Occipital lobe (tissue), 2 donors: ENCODE results near the gene MYH4. TPM values are rescaled to one million over a fixed set of nuclear protein-coding genes. Genes with fewer than 3 reads are reported as not detected.

ENCODE experiments used
- DNase-seq: peaks from one replicate; lab custom pipeline; 2025; lab: John Stamatoyannopoulos, UW
- total RNA-seq: library from RNA; depleted of rRNA; stranded (reverse); fragments of >200 nt; gene quantifications from one replicate; pipeline ENCODE4 v1.2.3, GENCODE V29; 2014

Gene MYH4
- not detected for total RNA-seq

DNA sequence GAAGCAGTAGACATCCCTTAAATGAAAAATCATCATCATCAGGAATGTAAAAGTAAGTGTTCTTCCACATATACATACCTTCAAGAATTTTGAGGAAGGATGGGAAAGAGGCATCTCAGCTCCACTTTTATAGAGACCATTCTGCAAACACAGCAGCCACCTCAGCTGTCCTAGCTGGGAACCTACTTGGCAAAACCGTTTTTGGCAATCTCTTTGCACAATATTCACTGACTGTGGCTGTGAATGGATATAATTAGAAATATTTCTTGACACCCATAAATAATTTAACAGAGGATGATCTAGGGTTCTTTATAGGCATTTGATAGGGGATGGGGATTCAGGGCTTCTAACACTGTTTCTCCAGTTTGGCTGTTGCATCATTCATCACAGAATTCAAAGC is at the start of gene MYH4:
Gene MYH4 (minus strand): TSS at position 101 of the 400 bp plus-strand sequence. CDS start 2,814 bp downstream, outside the sequence.
- DNase-seq = no peak

DNA sequence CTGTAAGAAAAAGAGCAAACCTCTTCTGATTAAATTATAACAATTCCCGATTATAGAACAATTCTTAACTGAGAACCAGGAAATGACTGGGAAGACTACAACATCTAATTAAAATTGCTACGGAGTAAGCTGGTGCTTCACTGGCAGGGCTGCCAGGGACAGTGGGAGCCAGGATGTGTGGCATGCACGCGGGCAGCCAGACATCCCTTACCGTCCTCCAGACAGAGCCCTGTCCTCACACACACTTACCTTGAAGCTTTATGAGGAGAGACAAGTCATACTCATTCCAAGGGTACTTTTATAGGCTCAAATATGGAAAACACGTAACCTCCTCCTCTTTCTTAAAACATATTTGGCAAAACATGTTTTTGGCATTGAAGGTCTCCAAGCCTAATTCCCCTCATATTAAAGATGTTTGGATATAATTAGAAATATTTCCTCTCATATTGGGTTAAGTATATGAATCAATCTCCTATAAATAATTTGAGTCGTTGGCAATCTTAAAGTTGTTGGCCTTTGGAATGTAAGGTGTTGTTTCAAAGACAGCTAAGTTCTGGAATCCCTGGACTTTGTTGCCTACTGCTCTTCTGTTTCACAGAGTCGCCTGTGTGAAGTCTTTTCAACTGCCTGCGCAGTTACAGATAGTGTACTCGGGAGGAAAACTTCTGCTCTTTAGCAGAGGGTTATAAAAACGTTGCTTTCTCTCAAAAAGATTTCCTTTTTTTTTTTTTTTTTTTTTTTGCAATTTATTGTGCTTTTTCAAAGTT is 49.1 kb upstream of the MYH4 start, which contains the start of gene MYH1:
Gene MYH1 (minus strand): TSS at position 272 of the 767 bp plus-strand sequence. CDS start 1,900 bp downstream, outside the sequence.
- no peak for DNase-seq

DNA sequence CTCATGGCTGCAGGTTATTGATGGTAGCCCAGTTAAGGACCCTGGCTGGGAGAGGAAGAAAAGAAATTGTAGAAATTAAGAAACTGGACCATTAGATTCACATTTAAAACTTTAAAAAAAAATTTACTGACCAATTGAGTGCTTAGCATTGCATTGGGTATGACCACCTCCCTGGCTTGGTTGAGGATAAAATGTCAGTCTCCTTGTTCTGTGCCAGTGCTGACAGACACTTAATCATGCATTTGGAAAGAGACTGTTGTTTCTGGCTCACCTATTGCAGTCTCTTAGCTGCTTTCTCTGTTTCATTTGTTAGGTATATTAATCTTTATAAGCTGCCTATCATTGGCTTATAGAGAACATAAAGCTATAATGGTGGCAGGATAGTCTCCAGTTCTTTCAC is 47.3 kb upstream of the MYH4 start:
- no peak for DNase-seq

DNA sequence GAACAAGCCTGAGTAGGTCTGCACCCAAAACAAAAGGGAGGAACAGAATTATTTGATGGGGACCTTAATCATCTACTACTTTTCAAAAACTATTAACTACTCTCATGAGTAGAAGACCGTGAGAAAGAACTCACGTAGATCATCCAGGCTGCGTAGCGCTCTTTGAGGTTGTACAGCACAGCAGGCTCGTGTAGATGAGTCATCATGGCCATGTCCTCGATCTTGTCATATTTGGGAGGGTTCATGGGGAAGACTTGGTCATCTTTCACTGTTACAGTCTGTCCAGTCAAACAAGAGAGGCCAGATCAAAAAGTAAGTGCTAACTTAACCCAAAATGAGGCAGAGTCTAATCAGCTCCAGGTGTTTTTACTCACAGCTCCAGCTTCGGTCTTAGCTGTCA is 46.7 kb upstream of the MYH4 start:
- no peak for DNase-seq

DNA sequence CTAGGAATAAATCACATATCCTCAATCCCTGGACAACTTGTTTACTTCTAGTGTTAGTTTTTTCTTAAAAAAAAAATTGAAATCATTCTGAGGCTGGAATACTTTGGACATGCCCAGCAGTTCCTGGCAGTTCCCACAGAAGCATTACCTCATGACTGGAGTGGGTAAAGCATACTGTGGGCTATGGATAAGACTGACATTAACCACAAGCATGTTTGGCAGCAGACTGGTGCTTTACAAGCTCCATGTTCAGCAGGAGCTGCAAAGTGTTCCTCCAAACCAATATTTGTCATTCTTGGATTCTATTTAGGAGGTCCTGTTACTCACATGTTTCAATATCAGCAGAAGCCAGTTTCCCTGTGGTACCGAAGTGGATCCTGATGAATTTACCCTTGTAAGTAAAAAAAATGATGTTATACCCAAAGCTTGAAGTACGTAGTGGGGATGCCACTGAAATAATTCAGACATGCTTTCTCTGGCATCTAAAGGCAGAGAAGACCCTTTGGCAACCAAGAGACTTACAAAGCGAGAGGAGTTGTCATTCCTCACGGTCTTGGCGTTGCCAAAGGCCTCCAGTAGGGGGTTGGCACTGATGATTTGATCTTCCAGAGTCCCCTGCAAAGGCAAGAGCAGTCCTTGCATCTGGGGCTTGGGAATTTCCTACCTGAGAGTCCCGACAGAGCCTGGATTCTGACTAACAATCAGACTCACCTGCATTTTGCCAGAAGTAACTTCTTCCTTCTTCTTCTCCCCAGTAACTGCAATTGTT is 44.1 kb upstream of the MYH4 start:
- DNase-seq = no peak

DNA sequence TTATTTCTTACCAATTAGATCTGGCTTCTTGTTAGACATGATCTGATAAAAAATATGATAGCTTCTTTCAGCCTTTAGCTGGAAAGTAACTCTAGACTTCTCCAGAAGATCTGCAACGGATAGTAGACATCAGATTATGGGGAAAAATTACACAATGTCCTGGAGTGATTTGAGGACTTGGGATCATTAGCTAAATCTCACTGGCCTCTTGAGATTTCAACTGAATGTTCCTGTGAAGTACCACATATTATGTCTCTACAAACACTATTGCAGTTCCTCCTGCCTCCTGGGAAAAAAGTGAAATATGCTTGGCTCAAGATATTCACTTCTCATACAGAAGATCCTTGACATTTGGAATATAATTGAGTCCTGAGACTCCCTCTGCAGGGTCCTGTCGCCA is 43.5 kb upstream of the MYH4 start:
- no peak for DNase-seq

DNA sequence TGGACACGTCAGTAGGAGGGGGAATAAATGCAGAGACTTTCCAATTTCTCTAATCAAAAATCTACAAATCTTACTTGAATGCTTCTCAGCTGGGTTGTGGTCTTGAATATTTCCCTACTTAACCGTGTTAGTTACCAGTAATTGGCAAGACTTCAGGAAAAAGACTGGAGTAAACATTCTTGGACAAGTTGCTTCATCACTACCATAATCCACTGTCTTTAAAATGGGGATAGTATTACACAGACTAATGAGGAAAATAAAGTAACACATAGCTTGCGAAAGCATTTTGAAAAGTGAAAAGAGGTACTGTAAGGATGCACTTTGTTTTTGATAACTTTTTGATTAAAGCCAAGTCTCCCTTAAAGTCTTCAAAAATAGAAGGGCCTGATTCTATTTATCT is 30.6 kb upstream of the MYH4 start:
- no peak for DNase-seq

DNA sequence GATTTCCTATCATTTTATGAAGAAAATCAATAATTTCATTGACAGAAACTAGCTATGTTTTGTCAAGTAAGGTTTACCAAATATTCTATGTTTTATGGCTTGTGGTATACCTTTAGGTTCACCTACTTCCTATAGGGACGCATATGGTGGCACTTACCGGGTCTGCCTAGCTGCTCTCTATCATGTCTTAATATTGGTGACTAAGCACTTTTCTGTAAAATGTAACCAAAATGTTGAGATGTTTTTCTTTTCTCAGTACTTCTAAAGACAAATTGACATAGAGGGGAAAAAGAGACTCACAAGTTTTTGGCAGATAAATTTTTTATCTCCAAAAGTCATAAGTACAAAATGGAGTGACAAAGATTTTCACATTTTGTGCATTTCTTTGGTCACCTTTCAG is 22.6 kb upstream of the MYH4 start:
- DNase-seq = no peak

DNA sequence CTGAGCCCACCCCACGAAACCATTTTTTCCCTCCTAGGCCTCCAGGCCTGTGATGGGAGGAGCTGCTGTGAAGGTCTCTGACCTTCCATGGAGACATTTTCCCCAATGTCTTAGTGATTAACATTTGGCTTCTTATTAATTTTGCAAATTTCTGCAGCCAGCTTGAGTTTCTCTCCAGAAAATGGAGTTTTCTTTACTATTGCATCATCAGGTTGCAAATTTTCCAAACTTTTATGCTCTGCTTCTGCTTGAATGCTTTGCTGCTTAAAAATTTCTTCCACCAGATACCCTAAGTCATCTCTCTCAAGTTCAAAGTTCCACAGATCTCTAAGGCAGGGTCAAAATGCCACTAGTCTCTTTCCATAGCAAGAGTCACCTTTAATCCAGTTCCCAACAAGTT is 12.9 kb upstream of the MYH4 start:
- DNase-seq = no peak

DNA sequence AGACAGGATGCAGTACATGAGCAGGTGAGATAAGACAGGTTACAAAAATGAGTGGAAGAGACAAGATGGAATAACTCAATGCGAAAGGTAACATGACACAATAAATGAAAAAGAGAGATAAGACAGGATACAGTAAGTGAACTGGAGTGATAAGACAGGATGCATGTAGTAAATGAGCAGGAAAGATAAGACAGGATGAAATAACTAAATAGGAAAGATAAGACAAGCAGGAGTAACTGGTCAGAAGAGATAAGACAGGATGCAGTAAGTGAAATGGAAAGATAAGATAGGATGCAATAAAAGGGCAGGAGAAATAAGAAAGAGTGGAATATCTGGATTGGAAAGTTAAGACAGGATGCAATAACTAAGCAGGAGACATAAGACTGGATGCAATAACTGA is 8.3 kb upstream of the MYH4 start:
- no peak for DNase-seq

DNA sequence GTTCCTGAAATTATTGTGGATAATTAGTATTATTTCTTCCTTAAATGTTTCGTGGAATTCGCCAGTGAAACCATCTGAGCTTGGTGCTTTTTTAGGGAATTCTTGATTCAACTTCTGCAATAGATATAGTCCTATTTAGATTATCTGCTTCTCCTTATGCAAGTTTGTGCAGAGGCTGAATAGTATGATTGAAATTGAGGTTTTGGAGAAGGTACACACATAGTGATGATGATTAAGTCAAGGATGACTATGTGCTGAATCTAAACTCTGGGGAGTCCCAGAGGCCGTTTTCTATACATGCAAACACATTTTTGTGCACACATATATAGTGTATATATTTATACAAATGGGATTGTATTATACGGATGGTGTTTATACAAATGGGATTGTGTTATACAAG is 5.2 kb upstream of the MYH4 start:
- DNase-seq = no peak

DNA sequence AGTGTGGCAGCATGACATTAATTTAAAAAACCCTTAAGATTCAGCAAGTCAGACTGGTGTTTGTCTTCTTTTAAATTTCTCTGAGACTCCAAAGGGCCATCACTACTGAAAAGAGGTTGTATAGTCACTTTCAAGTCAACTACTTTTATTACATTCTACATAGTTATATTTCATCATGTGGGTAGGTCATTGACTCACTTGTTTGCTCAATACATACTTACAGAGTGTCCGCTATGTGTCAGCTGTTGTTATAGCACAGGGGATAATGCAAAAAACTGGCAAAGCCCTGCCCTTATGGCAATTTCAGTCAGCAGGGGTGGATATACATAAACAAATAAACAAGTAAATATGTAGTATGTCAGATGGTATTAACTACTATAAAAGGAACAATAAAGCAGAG is 2.5 kb upstream of the MYH4 start:
- no peak for DNase-seq

DNA sequence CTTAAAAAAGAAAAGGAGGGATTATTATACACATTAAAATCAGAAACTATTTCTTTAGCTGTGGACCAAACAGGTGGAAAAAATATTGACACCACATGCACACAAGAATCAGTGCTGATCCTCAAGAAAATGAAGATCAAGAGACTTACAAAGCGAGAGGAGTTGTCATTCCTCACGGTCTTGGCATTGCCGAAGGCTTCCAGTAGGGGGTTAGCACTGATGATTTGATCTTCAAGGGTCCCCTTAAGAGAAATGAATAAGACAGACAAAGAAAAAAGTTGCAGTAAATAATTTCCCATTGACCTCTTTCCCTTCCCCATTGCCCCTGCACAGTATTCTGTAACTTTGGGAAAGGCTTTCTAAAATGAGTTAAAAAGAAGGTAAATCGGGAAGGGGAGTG is 6.0 kb downstream of the MYH4 start:
- DNase-seq = no peak

DNA sequence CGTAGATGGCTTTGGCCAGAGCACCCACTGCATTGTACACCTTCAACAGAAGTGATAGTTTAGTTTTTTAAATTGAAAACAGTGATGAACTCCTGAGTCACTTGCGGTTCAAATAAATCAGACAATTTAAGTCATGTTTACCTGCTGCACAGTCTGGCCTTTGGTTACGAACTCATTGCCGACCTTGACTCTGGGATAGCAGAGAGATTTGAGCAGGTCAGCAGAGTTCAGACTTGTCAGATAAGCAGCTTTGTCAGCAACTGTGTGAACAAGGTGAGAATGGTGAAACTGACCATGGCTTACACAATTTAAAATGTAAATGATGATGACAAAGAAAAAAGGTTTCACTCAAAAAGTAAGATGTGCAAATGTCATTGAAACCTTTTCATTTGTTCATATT is 9.3 kb downstream of the MYH4 start:
- no peak for DNase-seq

DNA sequence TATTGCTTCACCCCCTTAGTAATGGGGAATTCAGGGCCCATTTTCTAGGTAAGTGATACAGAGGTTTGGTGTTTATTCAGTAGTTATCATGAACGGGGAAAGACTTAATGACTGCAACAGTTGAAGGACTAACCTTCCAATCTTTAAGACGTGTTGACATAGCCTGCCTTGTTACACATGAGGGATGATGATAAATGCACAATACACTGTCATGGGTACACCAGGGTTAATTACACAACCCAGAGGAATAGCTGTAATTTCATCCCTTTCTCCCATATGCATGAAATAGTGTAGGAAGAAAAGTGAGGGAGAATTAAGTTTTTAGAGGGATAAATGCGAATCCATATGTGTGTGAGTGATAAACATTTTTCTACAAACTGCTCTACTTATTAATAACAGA is 10.7 kb downstream of the MYH4 start:
- DNase-seq = no peak

DNA sequence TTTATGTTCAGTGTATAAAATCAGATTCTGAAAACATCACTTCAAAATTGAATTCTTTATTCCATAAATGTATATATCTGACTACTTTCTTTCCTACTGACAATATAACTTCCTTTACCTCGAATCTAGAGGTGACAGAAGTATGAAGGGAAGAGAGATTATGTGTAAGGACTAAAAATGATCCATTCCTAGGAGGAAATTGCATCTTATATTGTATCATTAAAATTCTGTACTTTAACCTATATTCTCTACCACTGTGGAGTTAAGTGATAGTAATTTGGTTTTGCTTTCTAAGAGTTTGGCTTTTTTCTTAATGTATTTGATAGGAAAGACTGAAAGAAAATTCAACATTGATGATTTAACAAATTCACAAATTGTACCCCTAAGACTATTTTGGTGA is 11.4 kb downstream of the MYH4 start:
- DNase-seq = no peak

DNA sequence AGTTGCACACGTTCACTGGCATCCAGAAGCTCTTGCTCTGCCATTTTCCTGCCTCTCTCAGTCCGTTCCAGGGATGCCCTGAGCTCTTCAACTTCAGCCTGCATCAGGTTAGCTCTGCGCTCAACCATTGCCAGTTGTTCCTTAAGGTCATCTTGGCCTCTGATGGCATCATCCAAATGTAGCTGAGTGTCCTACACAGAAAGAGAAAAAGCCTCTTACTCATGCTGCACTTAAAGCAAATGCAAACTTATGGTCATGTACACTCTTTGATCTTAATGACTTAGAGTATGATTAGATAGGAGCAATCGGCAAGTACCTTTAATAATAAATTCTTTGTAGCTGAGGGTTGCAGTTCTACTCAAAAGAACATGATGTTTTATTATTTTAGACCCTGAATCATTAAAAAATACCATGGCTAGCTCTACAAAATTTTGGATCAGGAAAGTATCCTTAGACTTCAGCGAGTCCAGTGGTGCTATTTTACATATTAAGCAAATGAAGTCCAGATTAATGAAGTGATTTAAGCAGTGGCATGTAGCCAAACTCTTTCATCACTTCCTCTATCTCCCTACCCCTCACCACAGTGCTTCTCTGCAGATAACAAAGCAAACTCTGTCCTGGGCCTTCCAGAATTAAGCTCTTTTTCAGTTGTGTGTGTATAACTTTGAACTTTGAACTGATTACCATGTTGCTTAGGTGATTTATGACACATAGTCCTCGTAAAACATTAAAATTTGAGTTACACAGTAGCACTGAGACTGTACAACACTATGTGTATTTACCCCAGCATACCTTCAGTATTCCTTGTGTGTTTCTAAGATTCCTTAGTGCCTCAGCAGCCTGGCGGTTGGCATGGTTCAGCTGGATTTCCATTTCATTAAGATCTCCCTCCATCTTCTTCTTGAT is 22.1 kb downstream of the MYH4 start:
- DNase-seq = no peak

DNA sequence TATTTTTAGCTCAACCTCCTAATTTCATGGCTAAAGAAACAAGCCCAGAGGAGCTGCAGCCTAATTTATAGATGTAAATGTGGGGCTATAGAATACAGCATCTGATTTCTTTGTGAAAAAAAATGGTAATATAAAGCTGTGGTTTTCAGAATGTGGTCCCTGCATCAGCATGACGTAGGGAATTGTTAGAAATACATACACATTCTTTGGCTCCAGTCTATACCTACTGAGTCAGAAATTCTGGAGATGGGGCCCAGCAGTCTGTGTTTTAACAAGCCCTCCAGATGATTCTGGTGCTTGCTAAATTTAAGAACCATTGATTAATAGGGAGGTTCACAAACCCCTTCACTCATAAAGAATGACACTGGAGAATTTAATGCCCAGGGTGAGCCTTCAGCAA is 29.5 kb downstream of the MYH4 start:
- no peak for DNase-seq

DNA sequence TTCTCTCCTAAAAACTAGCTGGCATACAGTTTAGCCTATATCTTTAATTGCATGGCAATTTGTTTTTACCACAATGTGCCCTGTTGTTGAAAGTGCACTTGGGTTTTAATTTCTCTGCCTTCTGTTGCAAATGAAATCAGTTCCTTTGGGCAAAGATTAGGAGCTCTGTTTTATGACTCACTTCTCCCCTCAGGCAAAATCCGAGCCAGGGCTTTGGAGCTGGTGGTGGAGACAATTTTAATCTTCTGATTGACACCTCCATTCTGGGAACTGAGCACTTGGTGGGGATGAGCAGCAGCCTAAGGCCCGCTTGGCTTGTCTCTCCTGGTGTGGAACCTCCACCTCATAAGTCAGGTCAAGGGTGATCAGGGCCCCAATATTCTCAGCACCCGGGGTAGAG is 34.3 kb downstream of the MYH4 start:
- no peak for DNase-seq

DNA sequence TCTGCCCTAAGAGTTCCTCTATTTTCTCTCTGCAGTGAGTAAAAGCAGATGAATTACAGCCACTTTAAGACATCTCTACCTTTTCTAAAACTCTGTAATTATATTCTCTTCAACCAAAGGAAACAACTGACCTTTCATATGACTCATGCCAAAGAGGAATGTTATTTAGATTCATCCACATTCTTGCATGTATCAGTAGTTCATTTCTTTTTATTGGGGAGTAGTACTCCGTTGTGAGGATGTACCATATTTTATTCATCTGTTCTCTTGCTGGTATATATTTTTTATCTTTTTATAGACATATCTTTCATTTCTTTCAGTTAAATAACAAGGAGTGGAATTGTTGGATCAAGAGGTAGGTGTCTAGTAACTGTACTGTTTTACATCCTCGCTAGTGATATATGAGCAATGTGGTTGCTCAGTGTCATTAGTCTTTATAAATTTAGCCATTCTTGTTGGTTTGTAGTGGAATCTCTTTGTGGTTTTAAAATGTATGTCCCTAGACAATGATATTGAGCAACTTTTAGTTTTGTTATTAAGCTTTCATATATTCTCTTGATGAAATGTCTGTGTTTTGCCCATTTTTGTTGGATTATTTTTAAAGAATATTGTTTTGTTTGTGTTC is 39.8 kb downstream of the MYH4 start:
- DNase-seq = no peak

DNA sequence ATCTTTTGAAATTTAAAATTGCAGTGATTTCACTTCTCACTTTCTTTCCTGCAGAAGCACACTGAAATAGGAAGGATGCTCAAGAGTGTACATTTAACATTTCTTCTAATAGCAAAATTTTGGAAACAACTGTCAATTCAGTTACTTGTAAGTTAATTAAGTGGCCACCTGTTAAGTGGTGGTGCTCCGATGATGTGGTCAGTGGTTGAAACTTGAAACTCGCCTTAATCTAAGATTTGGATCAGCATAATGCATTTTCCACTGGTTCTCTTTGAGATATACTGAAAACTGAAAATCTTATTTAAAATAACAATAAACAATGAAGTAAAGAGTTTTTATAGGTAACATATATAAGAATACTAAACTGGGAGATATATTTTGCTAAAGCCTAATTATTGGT is 40.6 kb downstream of the MYH4 start:
- DNase-seq = no peak
